GM12865 (cell line): ENCODE data around the gene SLC35B2.
A peak's percentile ranks its signal among the peaks of the same experiment; 100 is the strongest.

Experiments used
- DNase-seq: peaks from one replicate; pipeline ENCODE4 v3.0.0; 2010; ENCODE audit warnings: low read depth
- H3K4me3 ChIP-seq: 2 replicates; pipeline ENCODE4 v1.5.1; 2011; ENCODE audit warnings: mild to moderate bottlenecking, low read depth, low read length, control low read depth
- CTCF ChIP-seq: IDR thresholded peaks from 2 replicates; pipeline ENCODE4 v1.5.1; 2011; ENCODE audit warnings: low read length, control low read depth, low read depth, inconsistent platforms; ENCODE audit not compliant: insufficient read depth; ENCODE audit errors: missing control alignments

The SLC35B2 gene

GRCh38 chr6:44267252-44267651, 9.9 kb upstream of the SLC35B2 start:
- TF ChIP-seq CTCF: no peak
- no peak overlapping the region for H3K4me3 ChIP-seq
- no peak for DNase-seq

DNA sequence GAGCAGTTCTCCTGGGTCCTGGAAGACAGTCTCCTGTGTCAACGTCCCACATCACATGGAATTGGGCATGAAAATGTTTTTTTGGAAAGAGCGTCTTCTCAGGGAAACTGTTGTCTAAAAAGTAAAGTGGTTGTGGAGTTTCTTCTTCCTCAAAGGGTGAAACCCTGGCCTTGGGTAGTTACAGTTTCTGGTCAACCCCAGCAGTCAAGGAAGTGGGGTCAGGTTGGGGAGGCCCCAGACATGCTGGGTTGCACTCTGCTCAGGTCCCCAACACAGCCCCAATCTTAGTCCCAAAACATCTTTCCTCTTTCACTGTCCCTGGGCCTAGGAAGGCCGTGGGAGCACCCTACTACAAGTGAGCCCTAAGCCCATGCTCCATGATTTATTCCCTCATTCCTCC, 9.0 kb upstream of the SLC35B2 start:
- no peak for TF ChIP-seq CTCF
- H3K4me3 ChIP-seq: peak overlapping the region; percentile 36
- peak; percentile 82 for DNase-seq

DNA sequence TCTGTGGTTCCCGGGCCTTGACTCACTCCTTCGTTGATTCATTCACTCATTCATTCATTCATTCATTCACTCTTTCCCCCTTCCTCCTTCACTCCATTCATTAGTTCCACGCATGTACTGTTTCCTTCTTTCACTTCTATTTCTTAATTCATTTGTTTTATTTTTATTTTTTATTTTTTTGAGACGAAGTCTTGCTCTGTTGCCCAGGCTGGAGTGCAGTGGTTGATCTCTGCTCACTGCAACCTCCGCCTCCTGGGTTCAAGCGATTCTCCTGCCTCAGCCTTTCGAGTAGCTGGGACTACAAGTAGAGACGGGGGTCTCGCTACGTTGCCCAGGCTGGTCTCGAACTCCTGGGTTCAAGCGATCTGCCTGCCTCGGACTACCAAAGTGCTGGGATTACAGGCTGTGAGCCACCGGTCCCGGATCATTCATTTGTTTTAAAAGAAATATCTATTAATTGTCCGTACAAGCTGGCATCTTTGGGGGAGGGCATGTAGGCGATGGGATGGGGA, 8.4 kb upstream of the SLC35B2 start:
- no peak for TF ChIP-seq CTCF
- no peak for DNase-seq
- H3K4me3 ChIP-seq: peak overlapping the region; percentile 36

- peak; percentile 92 for DNase-seq
- peak within 1 kb of the TSS; percentile 95 for H3K4me3 ChIP-seq
- TF ChIP-seq CTCF: peak; percentile 45
These were observed 7.8 kb upstream of the SLC35B2 start, which contains the start of gene NFKBIE for GRCh38 chr6:44265007-44265721. Gene NFKBIE, minus strand, starts transcription at chr6:44265551. Its CDS starts 205 bp downstream, at chr6:44265346.

GRCh38 chr6:44264154-44265006, 7.1 kb upstream of the SLC35B2 start:
- H3K4me3 ChIP-seq: peak overlapping the region; percentile 95
- peak; percentile 85 for DNase-seq
- TF ChIP-seq CTCF: no peak

DNA sequence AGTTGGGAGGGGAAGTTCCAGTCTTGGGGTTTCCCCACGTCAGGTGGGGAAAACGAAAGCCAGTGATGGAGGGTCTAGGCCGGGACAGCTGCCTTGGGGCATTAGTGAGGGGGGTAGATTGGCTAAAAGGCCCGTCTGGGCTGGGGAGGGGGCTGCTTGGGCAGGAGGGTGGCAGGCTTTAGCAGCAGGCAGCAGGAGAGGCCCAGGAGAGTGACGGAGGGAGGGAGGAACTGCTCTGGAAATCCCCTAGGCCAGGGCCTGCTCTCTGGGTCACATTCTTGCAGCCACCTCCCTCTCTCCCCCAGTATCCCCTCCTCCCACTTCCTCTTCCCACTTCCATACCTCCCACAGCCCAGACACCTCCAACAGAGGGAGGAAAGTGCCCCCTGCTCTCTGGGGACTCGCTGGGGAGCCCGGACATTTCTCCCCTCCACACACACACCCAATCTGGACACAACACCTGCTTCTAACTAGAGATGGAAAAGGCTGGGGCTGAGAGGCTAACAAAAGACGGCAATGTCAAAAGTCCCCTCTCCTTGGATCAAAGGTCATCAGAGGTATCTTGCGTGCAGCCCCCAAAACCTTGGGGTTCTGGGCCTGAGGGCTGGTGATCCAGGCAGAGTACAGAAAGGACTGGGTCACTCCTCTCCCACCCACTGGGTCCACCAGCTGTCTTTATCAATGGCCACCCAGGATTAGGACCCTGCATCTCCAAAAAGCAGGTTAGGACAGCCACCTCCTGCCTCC, 6.2 kb upstream of the SLC35B2 start:
- DNase-seq: peak; percentile 79
- peak overlapping the region; percentile 95 for H3K4me3 ChIP-seq
- no peak for TF ChIP-seq CTCF
